GM19438 (cell line): ENCODE data around the gene DNAJB7.
"Not testable (repeated sequence)": the region's sequence is repeated elsewhere in the genome, so short reads cannot be mapped to it uniquely, and the experiment has no call there.

Experiments
- ATAC-seq: cut with Tn5 transposase; IDR thresholded peaks from one replicate; pipeline ENCODE4 v1.9.1; 2021; ENCODE audit warnings: low read depth; ENCODE audit not compliant: unreplicated experiment

The DNAJB7 gene

DNA sequence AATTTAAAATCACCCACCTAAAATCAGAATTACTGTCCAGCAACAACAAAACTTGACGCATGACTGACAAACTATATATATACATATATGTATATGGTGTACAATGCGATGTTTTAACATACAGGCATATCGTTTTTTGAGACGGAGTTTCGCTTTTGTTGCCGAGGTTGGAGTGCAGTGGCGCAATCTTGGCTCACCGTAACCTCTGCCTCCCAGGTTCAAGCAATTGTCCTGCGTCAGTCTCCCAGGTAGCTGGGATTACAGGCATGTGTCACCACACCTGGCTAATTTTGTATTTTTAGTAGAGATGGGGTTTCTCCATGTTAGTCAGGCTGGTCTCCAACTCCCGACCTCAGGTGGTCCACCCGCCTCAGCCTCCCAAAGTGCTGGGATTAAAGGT, 16.1 kb downstream of the DNAJB7 start:
- ATAC-seq: not testable (repeated sequence)

GRCh38 chr22:40844951-40845350, 17.0 kb downstream of the DNAJB7 start:
- no peak for ATAC-seq

DNA sequence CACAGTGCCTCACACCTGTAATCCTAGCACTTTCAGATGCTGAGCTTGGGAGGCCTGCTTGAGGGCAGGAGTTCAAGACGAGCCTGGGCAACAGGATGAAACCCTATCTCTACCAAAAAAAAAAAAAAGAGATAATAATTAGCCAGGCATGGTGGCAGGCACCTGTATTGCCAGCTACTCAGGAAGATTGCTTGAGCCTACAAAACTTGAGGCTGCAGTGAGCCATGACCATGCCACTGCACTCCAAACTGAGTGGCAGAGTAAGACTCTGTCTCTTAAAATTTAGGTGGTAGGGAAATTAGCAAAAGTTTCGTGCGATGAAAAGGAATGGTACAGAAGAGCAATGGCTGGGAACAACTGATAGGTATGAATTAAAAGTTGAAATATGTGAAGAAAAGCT, 23.4 kb downstream of the DNAJB7 start:
- ATAC-seq: no peak

DNA sequence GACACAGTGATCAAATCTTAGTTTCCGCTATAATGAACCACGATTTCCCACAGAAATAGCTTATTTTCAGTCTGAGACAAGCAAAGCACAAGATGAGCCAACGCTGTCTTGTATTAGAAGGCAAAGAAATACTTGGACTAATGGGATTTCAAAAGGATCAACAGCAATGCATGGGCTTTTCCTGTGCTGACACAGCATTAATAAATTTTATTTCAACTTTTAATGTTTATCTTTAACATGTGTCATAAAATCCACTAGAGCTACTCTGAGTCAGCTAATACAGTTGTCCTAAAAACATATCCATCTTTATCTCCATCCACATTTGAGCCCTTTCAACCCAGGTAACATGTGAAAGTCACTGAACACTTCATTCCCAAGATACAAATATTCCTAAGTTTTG, 27.3 kb downstream of the DNAJB7 start:
- no peak for ATAC-seq

DNA sequence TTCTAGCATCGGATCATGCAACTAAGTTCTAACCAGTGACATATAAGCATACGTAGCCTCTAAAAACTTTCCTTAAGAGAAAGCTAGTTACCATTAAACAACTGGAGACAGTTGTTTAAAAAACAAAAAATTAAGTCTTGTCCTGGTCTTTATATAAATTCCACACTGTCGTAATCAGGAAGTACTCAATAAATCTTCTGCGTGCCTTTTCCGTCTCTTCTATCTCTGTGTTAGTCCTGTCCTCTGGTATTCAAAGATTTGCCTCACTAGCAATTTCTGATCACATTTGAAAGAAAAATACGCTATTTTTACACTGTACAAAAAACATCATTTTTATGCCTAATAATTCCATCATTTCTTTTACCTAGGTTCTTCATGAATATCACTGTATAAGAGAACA, 32.8 kb downstream of the DNAJB7 start:
- ATAC-seq: no peak

- ATAC-seq: no peak
Measured at GRCh38 chr22:40826984-40827741, 34.8 kb downstream of the DNAJB7 start.

GRCh38 chr22:40826292-40826691, 35.6 kb downstream of the DNAJB7 start:
- not testable (repeated sequence) for ATAC-seq

DNA sequence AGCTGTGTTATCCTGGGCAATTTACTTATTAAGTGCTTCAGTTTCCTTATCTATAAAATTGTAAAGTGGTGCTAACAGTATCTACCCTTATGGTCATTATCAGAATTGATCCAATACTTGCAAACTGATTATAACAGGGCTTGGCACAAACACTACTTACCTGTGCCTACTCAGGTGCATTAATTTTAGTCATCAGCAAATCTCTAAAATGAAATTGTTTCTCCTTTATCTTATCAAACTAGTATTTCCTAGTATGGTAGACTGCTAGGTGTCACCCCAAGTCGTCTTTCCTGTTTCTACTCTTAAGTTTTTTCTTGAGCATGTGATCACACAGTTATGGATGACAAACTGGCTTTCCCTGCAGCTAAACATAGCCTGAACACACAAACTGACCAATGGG, 38.5 kb downstream of the DNAJB7 start:
- ATAC-seq: no peak

DNA sequence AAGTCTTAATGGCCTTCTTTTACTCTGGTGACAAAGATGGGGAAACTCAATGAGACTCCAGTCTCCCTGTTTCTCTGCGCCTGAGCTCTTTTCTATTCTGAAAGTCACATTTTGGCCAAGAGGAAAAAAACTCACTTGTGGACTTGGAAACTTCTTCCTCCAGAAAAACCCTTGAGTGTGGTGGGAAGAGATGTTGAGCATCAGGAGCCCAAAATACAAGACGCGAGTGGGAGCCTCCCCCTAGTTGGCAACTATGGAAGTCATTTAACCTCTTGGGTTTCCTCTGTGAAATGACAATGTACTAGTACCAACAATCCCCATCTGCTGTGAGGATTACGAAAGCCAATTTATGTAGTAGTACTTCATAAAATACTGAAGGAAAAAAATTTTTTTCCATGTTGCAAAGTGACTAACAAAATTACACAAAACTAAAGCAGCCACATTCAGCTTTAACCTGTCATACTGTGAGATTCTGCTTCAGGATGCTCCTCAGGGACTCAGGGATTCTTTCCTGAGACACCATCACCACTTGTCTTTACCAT, 42.2 kb downstream of the DNAJB7 start:
- no peak for ATAC-seq

- ATAC-seq: peak; percentile 52
Measured at GRCh38 chr22:40818747-40819598, 42.9 kb downstream of the DNAJB7 start, which contains the start of gene SLC25A17. SLC25A17 (minus strand) TSS chr22:40819346; CDS start chr22:40819248, 98 bp downstream.

DNA sequence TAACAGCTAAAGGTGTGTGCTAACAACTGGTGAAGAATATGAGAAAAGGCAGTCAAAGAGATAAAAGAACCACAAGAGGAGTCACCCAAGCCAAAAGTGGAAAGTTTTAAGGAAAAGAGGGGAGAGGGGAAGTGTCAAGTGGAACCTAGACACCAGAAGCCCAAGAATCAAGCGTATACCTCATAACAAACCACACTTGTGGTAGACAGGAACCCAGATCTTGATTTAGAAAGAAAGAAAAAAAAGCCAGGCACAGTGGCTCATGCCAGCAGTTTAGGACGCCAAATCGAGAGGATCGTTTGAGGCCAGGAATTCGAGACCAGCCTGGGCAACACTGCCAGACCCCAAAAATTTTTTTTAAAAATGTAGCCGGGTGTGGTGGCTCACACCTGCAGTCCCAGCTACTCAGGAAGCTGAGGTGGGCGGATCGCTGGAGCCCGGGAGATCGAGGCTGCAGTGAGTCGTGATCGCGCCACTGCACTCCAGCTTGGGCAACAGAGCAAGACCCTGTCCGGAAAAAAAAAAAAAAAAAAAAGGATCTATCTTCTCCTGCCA, 43.6 kb downstream of the DNAJB7 start:
- peak; percentile 17 for ATAC-seq

DNA sequence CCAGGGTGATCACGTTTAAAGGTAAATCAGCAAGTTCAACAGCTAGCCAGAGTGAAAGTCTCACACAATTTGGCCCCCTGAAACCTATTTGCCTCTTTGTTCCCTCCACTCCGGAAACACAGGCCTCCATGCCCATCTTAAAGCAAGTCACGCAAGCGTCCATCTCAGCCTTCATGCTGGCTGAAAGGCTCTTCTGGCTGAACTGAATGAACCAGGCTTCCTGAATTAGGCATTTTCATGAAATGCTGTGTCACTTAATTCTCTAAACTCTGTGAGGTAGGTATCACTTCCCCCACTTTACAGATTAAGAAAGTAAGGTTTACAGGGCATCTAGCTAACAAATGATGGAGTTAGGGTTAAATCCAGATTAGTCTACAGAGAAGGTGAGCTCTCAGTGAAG, 44.2 kb downstream of the DNAJB7 start:
- no peak for ATAC-seq

GRCh38 chr22:40813912-40814315, 48.0 kb downstream of the DNAJB7 start:
- ATAC-seq: no peak
